OCI-LY3 (cell line): Measurements from ENCODE around the gene ALG6.

Source experiments
- CTCF ChIP-seq: fragments of 200-600, 300-600 bp; sonication (generic); IDR thresholded peaks from 2 replicates; pipeline ENCODE4 v1.5.1; 2014; ENCODE audit warnings: antibody characterized with exemption, low read length, low read depth
- EZH2phosphoT487 ChIP-seq: fragments of 200-600 bp; shearing (Covaris generic); IDR thresholded peaks from 2 replicates; pipeline ENCODE4 v1.6.1; 2018; ENCODE audit warnings: antibody characterized with exemption, mixed run types, low read depth

DNA sequence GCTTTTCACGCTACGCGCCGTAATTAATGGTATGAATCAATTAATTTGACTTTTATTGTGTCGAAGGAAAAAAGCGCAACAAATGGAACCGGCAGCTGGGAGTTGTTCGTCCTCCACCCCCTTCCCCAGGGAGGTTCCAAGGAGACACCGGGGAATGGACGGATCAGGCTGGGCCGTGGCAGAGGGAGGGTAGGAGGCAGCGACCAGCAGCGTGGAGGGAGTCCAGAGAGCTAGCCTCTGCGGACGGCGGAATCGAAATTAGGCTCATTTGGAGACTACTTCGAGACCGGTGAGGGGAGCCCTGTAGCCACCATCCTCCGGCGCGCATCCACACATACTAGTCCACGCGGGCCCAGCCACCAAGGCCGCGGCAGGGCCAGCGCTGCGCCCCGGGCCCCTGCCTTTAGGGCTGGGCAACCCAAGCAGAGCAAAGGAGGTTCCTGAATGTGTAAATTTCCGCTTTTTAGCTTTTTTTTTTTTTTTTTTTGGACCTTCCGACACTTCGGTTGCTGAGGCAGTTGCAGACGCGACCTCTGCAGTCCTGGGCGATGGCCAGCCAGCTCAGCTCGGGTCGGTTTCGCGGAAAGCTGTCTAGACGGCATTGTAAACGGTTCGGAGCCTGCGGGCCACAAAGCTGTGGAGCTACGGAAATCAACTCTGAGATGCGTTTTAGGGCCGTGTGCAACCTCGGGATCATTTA, 47.3 kb upstream of the ALG6 start:
- no peak for TF ChIP-seq EZH2phosphoT487
- no peak for TF ChIP-seq CTCF
